GM12878 (cell line): ENCODE measurements around the gene INSRR.
A peak's percentile ranks its signal among the peaks of the same experiment; 100 is the strongest.

Experiments
- CEBPB ChIP-seq, 2 experiments: fragments of 150-350 bp in 1 of 2; IDR thresholded peaks; 2 replicates each; pipeline ENCODE4 v1.6.1; 2012 to 2014; ENCODE audit warnings: low read depth in 2 of 2, low read length in 2 of 2, borderline replicate concordance in 1 of 2, inconsistent platforms in 1 of 2
- CTCF ChIP-seq, 3 experiments: IDR thresholded peaks in 2 of 3; conservative IDR thresholded peaks in 1 of 3; 2 replicates each; pipeline ENCODE4 v1.5.1; 2011; ENCODE audit warnings: low read depth in 3 of 3, low read length in 3 of 3, mild to moderate bottlenecking in 3 of 3, control low read depth in 2 of 3, moderate library complexity in 2 of 3, inconsistent platforms in 1 of 3, mixed read lengths in 1 of 3; ENCODE audit not compliant: control insufficient read depth in 2 of 3, insufficient read depth in 1 of 3; ENCODE audit errors: extremely low read depth in 1 of 3
- ESRRA ChIP-seq: IDR thresholded peaks from 2 replicates; pipeline ENCODE4 v1.6.1; 2012; ENCODE audit warnings: mild to moderate bottlenecking, low read length, improper control_type of control experiment
- EZH2 ChIP-seq: IDR thresholded peaks from 2 replicates; pipeline ENCODE4 v1.6.1; 2012; ENCODE audit warnings: low read depth, mild to moderate bottlenecking, control low read depth, inconsistent platforms, low read length, borderline replicate concordance; ENCODE audit not compliant: control insufficient read depth
- FOXM1 ChIP-seq: IDR thresholded peaks from 2 replicates; pipeline ENCODE4 v1.6.1; 2012; ENCODE audit warnings: low read depth, mild to moderate bottlenecking, inconsistent platforms, low read length, moderate library complexity
- MXI1 ChIP-seq: fragments of 150-350 bp; IDR thresholded peaks from 2 replicates; pipeline ENCODE4 v1.6.1; 2011; ENCODE audit warnings: low read depth, mild to moderate bottlenecking, inconsistent platforms, low read length, improper control_type of control experiment
- PML ChIP-seq: IDR thresholded peaks from 2 replicates; pipeline ENCODE4 v1.6.1; 2012; ENCODE audit warnings: low read length, inconsistent platforms
- POLR2A ChIP-seq: IDR thresholded peaks from 2 replicates; pipeline ENCODE4 v1.6.1; 2011; ENCODE audit warnings: low read depth, mild to moderate bottlenecking, low read length
- POLR2AphosphoS5 ChIP-seq: IDR thresholded peaks from 2 replicates; pipeline ENCODE4 v1.6.1; 2011; ENCODE audit warnings: mild to moderate bottlenecking, low read length, inconsistent platforms
- POU2F2 ChIP-seq: IDR thresholded peaks from 3 replicates; pipeline ENCODE4 v1.6.1; 2011; ENCODE audit warnings: low read depth, mild to moderate bottlenecking, low read length, borderline replicate concordance
- RB1 ChIP-seq: fragments of 450-650 bp; formaldehyde crosslinking; IDR thresholded peaks from 2 replicates; pipeline ENCODE4 v1.6.1; 2017; ENCODE audit warnings: mild to moderate bottlenecking, borderline replicate concordance
- REST ChIP-seq: IDR thresholded peaks from 2 replicates; pipeline ENCODE4 v1.6.1; 2012; ENCODE audit warnings: mild to moderate bottlenecking, low read depth, low read length
- SP1 ChIP-seq: IDR thresholded peaks from one replicate; pipeline ENCODE4 v1.6.1; 2011; ENCODE audit warnings: low read depth, low read length
- SUZ12 ChIP-seq: fragments of 200-600 bp; sonication (generic); IDR thresholded peaks from one replicate; pipeline ENCODE4 v1.6.1; 2018; ENCODE audit warnings: antibody characterized with exemption, mild to moderate bottlenecking; ENCODE audit not compliant: unreplicated experiment

GRCh38 chr1:156876281-156876680 is 17.4 kb upstream of the INSRR start:
- TF ChIP-seq POLR2A (no peak), POU2F2 (no peak), PML (no peak), CTCF (IDR thresholded peaks at IDR 0.05 in 2 of 3, conservative IDR thresholded peaks at IDR 0.05 in 1 of 3; ENCODE audit: control insufficient read depth in 2 of 3, extremely low read depth in 1 of 3, insufficient read depth in 1 of 3, low read depth in 3 of 3, low read length in 3 of 3) (0 out of 6 replicates have a peak, but pooled peaks of 1 of the 3 experiments have one; percentile 20), FOXM1 (no peak), ESRRA (no peak), REST (no peak), MXI1 (no peak), RB1 (no peak), SP1 (no peak), POLR2AphosphoS5 (no peak), SUZ12 (no peak), CEBPB (IDR thresholded peaks at IDR 0.05; ENCODE audit: borderline replicate concordance in 1 of 2, low read depth in 2 of 2, low read length in 2 of 2) (no peak), EZH2 (no peak)
